GM19463 (cell line): ENCODE data around the gene LRIT2.
"Not testable (repeated sequence)": the region's sequence is repeated elsewhere in the genome, so short reads cannot be mapped to it uniquely, and the experiment has no call there.

Experiments used
- ATAC-seq: cut with Tn5 transposase; IDR thresholded peaks from one replicate; pipeline ENCODE4 v1.9.1; 2021; ENCODE audit warnings: mild to moderate bottlenecking, moderate library complexity; ENCODE audit not compliant: unreplicated experiment

LRIT2 gene

DNA sequence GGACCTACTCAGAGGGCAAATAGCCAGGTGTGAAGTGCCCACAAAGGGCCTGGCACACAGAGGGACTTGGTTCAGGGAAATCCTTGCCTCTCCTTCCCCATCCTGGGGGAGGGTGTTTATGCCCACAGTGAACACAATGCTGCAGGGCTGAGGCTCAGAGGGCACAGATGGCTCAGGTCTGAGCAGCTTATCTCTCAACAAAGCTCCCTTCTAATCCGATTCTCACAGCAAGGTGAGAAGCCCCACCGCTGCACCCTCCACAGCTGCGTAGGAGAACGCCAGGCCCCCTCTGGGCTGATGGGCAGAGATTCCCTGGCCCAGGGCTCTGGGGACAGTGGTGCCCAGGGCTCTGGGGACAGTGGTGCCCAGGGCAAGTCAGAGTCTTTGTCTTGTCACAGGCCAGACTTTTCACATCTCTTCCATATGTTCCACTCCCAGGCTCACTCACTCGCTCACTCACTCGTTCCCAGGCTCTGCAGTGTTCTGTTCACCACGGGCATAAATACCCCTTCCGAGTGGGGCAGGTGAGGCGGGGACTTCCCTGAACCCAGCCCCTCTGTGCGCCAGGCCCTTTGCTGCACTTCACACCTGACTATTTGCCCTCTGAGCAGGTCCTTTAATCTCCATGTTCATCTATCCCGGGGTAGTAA, 39.7 kb downstream of the LRIT2 start:
- no peak for ATAC-seq

DNA sequence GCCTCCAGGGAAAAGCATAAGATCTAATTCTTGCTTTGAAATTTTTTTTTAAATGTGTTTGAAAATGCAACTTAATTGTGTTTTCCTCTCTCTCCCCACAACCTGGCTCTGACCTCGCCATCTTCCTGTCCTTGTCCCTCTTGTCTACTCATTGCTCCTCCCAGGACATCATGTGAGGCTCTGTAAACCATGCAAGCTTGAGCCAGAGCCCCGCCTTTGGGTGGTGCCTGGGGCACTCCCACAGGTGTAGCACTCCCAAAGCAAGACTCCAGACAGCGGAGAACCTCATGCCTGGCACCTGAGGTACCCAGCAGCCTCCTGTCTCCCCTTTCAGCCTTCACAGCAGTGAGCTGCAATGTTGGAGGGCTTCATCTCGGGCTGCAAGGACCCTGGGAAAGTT, 40.8 kb downstream of the LRIT2 start:
- no peak for ATAC-seq

DNA sequence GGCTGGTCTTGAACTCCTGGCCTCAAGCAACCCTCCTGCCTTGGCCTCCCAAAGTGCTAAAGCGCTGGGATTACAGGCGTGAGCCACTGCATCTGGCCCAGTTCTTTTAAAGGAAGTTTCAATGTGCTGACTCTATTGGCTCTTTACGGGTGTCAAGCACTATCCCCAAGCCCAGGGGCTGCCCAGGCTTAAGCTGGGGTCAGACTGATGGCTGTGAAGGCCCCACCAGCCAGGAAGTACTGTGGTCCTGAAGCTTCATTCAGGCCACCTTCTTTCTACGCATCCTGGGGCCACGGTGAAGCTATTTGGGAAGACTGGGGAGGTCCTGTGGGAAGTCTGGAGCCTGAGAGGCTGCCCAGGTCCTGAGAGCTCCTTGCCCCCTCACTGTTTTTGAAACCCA, 43.7 kb downstream of the LRIT2 start:
- no peak for ATAC-seq

DNA sequence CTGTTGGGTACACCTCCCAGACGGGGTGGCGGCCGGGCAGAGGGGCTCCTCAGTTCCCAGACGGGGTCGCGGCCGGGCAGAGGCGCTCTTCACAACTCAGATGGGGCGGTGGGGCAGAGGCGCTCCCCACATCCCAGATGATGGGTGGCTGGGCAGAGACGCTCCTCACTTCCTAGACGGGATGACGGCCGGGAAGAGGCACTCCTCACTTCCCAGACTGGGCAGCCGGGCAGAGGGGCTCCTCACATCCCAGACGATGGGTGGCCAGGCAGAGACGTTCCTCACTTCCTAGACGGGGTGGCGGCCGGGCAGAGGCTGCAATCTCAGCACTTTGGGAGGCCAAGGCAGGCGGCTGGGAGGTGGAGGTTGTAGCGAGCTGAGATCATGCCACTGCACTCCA, 45.0 kb downstream of the LRIT2 start:
- not testable (repeated sequence) for ATAC-seq

DNA sequence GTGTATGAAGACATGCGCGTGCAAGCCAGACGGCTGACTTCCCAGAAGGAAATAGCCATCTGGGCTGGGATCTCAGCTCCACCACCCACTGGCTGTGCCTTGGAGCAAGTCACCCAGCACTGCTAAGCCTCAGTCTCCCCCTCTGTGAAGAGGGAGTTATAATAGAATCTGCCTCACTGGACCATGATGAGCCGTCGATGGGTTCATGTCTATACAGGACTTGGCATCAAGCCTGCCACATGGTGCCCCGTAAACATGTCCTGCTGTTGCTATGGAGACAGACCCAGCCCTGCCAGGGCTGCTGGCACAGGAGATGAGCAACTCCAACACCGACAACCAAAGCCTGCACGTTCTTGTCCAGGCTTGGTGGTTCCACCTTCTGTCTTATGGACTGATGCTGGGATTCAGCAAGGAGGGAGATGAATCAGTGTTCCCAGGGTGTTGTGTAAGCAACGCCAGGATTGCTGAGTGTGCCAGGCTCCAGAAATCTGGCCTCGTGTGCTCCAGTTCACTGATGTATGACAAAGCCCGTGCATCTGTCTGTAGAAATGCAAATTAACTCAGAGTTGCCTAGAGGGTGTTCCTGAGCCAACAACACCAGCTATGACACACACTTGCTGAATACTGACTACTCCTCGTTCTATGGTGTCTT, 46.2 kb downstream of the LRIT2 start:
- peak; percentile 83 for ATAC-seq

DNA sequence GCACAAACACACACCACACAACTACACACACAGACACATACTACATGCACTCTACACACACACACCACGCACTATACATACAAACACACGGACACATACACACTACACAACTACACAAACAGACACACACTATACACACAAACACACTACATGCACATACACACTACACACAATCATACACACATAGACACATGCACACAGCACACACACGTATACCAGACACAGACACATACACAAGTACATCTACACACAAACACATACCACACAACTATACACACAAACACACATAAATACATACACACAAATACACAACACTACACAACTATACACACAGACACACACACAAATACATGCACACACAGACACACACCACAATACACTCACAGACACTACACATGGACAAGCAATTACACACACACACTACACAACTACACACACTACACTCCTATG, 47.2 kb downstream of the LRIT2 start:
- ATAC-seq: no peak

DNA sequence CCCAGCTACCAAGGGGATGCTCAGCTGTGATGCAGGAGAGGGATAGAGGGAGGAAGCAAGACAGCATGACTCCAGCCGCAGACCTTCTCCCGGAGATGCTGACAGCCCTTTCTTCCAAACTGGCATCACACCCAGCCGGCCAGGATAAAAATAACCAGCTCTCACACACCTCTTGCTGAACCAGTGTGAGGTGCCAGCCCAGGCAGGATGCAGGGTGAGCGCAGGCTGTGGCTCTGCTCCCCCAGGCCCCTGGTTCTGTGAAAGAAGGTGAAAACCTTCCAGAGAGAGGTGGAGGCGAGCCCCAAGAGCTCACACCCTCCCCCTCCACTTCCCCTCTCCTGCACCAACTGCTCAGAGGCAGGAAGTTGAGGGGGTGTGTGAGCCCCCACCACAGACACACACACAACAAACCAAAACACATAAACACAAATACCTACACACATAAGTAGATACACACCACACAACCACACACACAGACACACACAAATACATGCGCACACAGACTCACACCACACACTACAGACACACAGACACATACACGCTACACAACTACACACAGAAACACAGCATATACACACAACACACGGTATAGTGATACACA, 47.7 kb downstream of the LRIT2 start:
- ATAC-seq: peak; percentile 29

DNA sequence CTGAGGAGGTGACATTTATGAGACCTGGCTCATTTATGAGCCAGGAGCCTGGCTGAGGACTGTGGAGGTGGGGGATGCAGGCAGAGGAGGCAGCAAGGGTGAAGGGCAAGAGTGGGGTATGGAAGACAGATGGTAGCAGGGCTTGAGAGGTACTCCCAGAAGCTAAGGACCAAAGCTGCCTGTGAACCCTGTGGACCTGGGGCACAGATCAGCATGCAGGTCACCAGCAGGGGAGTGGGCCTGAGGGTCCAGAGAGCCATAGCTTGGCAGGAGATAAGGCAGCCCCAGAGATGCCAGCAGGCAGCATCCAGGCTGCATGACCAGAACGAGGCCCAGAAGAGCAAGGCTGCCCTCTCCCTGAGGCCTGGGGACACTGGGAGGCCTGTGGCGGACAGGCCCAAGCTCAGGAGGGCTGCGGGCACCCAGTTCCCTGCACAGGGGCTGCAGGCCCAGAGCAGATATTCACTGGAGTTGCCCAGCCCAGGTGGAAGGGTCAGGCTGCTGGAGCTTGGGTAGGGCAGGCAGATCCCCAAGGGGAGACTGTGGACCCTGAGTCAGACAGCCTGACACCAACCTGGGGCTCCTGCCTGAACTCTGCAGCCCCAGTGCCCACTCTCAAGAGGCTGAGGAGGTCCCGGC, 48.4 kb downstream of the LRIT2 start:
- no peak for ATAC-seq

DNA sequence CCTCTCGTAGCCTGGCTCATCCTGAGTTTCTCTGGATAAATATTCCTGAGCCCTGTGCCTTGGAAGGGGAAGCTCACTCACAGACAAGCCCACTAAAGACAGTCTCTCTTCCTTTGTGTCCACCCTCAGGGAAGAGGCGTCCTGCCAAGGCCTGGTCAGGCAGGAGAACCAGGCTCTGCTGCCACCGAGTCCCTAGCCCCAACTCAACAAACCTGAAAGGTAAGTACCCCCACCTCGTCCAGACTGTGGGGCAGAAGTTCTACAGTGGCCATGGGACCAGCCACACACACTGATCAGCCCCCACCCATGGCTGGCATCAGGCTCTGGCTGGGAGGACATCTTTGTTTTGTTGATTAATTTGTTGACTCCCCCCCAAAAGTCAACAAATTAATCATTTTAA, 49.0 kb downstream of the LRIT2 start:
- ATAC-seq: no peak

DNA sequence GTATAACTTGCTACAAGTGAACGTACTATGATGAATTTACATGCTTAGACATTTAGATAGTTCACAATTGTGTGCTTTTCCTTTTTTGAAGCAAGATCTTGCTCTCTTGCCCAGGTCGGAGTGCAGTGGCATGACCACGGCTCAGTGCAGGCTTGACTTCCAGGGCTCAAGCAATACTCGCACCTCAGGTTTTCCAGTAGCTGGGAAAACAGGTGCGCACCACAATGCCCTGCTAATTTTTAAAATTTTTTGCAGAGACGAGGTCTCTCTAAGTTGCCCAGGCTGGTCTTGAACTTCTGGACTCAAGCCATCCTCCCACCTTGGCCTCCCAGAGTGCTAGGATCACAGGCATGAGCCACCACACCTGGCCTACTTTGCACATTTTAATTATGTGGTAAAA, 49.9 kb downstream of the LRIT2 start:
- ATAC-seq: no peak

DNA sequence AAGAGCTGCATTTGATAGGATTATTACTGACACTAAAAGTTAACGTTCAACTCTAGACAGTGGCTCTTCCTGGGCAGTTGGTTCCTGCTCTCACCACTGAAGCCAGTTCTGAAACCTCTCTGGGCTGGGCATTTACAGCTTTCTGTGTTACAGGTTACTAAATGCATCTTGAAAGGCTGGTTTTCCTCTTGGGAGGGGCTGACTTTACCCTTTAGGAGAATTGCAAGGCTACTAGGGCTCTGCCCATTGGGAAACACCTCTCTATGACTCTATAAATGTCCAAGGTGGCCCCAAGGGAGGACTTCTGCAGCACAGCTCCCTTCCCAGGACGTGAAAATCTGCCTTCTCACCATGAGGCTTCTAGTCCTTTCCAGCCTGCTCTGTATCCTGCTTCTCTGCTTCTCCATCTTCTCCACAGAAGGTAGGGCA, 51.8 kb downstream of the LRIT2 start, which contains the start of gene GPR15LG:
Gene GPR15LG (plus strand): TSS at position 301 of the 429 bp plus-strand sequence. CDS start 51 bp downstream, at position 352.
- peak; percentile 36 for ATAC-seq

DNA sequence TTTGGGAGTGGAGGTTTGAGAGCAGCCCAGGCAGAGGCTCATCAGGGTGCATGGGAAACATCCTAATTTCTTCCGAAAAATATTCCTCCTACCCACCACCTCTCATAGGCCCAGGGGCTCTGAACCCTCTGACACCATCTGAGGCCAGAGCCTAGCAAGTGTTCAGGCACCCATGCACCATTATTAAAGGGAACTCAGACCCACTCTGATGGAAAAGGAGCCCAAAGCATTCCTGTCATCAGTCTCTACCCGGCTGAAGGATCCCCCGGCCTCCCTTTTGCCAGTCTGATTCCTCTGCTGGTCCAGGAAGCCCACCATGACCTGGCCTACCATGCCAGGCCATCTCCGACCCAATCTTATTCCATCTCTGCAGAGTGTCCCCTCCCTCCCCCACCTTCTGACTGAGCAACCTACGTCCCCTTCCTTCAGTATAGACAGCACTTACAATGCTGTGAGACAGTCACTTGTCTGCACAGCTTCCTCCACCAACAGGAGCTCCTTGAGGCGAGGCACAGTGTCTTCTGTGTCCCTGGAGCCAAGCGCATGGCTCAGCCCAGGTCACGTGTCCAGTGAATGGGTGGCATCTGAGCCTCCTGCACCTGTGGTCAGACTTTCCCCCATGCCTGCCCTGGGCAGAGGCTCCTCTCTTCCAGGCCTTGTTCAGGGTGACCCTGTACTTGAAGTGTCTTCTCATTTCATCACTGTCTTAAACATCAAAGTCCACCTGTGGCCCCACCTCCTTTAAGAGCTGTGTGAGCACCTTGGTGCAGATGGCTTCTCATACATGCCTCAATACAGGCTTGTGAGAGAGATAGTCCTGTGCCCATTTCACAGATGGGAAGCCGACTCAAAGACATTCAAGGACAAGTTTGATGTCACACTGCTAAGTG, 52.6 kb downstream of the LRIT2 start:
- peak; percentile 46 for ATAC-seq

DNA sequence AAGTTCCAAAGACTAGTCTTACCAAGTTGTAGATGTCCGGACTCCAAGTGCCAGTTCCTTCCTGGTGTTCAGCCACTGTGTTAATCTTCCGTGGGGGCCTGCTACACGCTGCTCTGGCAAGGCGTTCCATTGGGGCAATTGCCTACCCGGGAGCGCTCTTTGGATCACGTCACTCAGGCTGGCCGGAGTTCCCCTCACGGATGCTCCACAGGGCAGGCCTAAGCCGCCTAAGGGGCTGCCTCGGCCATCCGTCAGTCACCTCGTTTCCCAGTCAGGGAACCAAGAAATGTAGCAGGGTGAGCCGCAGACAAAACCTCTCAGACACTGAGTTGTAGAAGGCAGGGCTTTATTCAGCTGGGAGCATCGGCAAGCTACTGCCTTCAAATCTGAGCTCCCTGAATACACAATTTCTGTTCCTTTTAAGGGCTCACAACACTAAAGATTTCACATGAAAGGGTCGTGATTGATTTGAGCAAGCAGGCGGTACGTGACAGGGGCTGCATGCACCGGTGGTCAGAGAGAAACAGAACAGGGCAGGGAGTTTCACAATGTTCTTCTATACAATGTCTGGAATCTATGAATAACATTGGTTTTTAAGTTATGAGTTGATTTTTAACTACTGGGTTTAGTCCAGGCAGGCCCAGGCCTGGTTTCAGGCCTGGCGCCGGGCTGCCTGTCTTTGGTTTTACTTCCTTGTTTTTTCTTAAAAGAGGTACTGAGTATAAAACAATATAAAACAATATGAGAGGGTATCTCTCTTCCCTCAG, 53.5 kb downstream of the LRIT2 start:
- peak; percentile 35 for ATAC-seq

DNA sequence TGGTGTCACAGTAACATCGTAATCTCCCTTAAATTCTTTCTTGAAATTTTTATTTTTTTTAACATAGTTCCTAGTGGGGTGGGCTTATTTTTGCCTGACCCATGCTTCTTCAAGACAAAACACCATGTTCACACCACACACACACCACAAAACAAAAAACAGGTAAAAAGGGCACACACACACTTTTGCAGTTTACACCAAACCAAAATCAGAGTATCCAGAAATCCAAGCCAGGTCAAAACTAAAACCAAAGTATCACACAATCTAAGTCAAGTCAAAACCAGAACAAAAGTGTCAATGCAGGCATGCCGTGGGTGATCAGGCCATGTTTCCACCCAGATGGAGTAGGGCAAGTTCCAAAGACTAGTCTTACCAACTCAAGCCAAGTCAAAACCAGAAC, 54.1 kb downstream of the LRIT2 start:
- not testable (repeated sequence) for ATAC-seq
